GM12864 (cell line): ENCODE data around the gene LPO.

Source experiments
- DNase-seq: peaks from one replicate; pipeline ENCODE4 v3.0.0-alpha.2; 2011; ENCODE audit warnings: low read depth
- H3K4me3 ChIP-seq: 2 replicates; pipeline ENCODE4 v1.5.1; 2011; ENCODE audit warnings: mild to moderate bottlenecking, low read depth, low read length, control low read depth
- CTCF ChIP-seq: IDR thresholded peaks from 2 replicates; pipeline ENCODE4 v1.5.1; 2011; ENCODE audit warnings: low read depth, mild to moderate bottlenecking, moderate library complexity, low read length, control low read depth, inconsistent platforms; ENCODE audit errors: missing control alignments

Gene LPO

GRCh38 chr17:58196610-58197009 is 41.8 kb upstream of the LPO start:
- no peak for TF ChIP-seq CTCF
- no peak for DNase-seq
- no peak overlapping the region for H3K4me3 ChIP-seq

GRCh38 chr17:58200024-58200633 is 38.3 kb upstream of the LPO start:
- peak; percentile 81 for TF ChIP-seq CTCF
- no peak for DNase-seq
- H3K4me3 ChIP-seq, result no peak overlapping the region

- H3K4me3 ChIP-seq, result no peak overlapping the region
- no peak for TF ChIP-seq CTCF
- no peak for DNase-seq
Observed at GRCh38 chr17:58202859-58203258, 35.5 kb upstream of the LPO start.

GRCh38 chr17:58204796-58205195 is 33.6 kb upstream of the LPO start:
- no peak for TF ChIP-seq CTCF

GRCh38 chr17:58205936-58206335 is 32.4 kb upstream of the LPO start:
- TF ChIP-seq CTCF, result no peak
- no peak overlapping the region for H3K4me3 ChIP-seq
- DNase-seq, result no peak

More at GRCh38 chr17:58204796-58205195, 33.6 kb upstream of the LPO start:
- H3K4me3 ChIP-seq, result no peak overlapping the region
- no peak for DNase-seq

- H3K4me3 ChIP-seq, result no peak overlapping the region
- TF ChIP-seq CTCF, result no peak
- no peak for DNase-seq
Observed at GRCh38 chr17:58207451-58207850, 30.9 kb upstream of the LPO start.

GRCh38 chr17:58208344-58208743 is 30.0 kb upstream of the LPO start:
- TF ChIP-seq CTCF, result no peak
- no peak for DNase-seq
- H3K4me3 ChIP-seq, result no peak overlapping the region
